OCI-LY3 (cell line): ENCODE data around the gene ZNF280A.

Experiments used
- H2AFZ ChIP-seq: fragments of 200-600, 300-600 bp; shearing (Covaris generic); 2 replicates; pipeline ENCODE4 v1.6.0; 2014; ENCODE audit warnings: antibody characterized with exemption, low read depth, low read length
- H3K27ac ChIP-seq: fragments of 200-600, 300-600 bp; sonication (generic); 2 replicates; pipeline ENCODE4 v1.5.1; 2014; ENCODE audit warnings: mild to moderate bottlenecking, low read length, moderate library complexity, mixed read lengths
- H3K27me3 ChIP-seq: fragments of 200-600, 300-600 bp; sonication (generic); 2 replicates; pipeline ENCODE4 v1.6.1; 2014; ENCODE audit warnings: low read depth, low read length, mixed read lengths
- H3K36me3 ChIP-seq: fragments of 200-600, 300-600 bp; sonication (generic); replicated peaks from 2 replicates; pipeline ENCODE3; 2014; ENCODE audit warnings: low read depth, low read length, mixed read lengths
- H3K4me1 ChIP-seq: fragments of 300-600, 200-600 bp; sonication (generic); 2 replicates; pipeline ENCODE4 v1.6.1; 2014; ENCODE audit warnings: low read length, mixed read lengths
- H3K4me2 ChIP-seq: fragments of 200-600, 300-600 bp; sonication (generic); 2 replicates; pipeline ENCODE4 v1.6.1; 2014; ENCODE audit warnings: low read length, mixed read lengths
- H3K4me3 ChIP-seq: fragments of 300-600, 200-600 bp; sonication (generic); 2 replicates; pipeline ENCODE4 v1.5.1; 2014; ENCODE audit warnings: antibody characterized with exemption, mild to moderate bottlenecking, low read length, moderate library complexity
- H3K79me2 ChIP-seq: fragments of 300-600, 200-600 bp; shearing (Covaris generic); 2 replicates; pipeline ENCODE4 v1.6.1; 2014; ENCODE audit warnings: mild to moderate bottlenecking, low read length, mixed read lengths
- H3K9ac ChIP-seq: fragments of 300-600, 200-600 bp; shearing (Covaris generic); 2 replicates; pipeline ENCODE4 v1.6.0; 2014; ENCODE audit warnings: mild to moderate bottlenecking, low read length, moderate library complexity
- H3K9me3 ChIP-seq: fragments of 200-600, 300-600 bp; shearing (Covaris generic); 2 replicates; pipeline ENCODE4 v1.6.1; 2014; ENCODE audit warnings: low read length, mixed read lengths; ENCODE audit not compliant: insufficient read depth
- H4K20me1 ChIP-seq: fragments of 200-600, 300-600 bp; sonication (generic); 2 replicates; pipeline ENCODE4 v1.6.1; 2016; ENCODE audit warnings: low read length, mixed read lengths; ENCODE audit not compliant: insufficient read depth
- EZH2phosphoT487 ChIP-seq: fragments of 200-600 bp; shearing (Covaris generic); IDR thresholded peaks from 2 replicates; pipeline ENCODE4 v1.6.1; 2018; ENCODE audit warnings: antibody characterized with exemption, mixed run types, low read depth
- TF ChIP-seq, protein P1 (sequence below): fragments of 200-600, 300-600 bp; sonication (generic); IDR thresholded peaks from 2 replicates; pipeline ENCODE4 v1.5.1; 2014; ENCODE audit warnings: antibody characterized with exemption, low read length, low read depth

The ZNF280A gene

DNA sequence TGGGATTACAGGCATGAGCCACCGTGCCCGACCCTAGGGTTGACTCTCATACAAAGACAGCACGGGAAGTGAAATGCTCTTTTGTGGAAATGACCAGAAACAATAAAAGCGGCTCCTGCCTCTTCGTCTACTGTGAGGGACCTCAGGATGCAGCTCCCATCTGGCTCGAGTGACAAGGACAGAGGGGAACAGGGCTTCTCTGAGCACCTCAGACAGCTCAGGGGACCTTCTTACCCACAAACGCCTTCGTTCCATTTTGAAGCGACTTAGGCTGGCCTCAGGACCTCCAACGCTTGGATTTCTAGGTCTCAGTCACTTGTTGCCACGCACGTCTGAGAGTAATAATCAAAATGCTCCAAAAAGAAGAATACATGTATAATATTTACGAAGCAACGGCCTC, 36.5 kb upstream of the ZNF280A start:
- Histone ChIP-seq H3K4me2 (no peak overlapping the region), H3K27me3 (no peaks in the 10 kb centered on the region), H3K4me3 (no peak overlapping the region), H4K20me1 (no peaks in the 10 kb centered on the region), H3K9ac (no peak overlapping the region), H3K79me2 (no peaks in the 10 kb centered on the region; the same call in 1 of the 2 replicates), H3K36me3 (no peaks in the 10 kb centered on the region), H3K9me3 (no peaks in the 10 kb centered on the region), H3K4me1 (peaks cover 15% of the 10 kb centered on the region), H3K27ac (no peak overlapping the region), H2AFZ (no peak overlapping the region)
- no peak for TF ChIP-seq EZH2phosphoT487
- TF ChIP-seq, protein P1, sequence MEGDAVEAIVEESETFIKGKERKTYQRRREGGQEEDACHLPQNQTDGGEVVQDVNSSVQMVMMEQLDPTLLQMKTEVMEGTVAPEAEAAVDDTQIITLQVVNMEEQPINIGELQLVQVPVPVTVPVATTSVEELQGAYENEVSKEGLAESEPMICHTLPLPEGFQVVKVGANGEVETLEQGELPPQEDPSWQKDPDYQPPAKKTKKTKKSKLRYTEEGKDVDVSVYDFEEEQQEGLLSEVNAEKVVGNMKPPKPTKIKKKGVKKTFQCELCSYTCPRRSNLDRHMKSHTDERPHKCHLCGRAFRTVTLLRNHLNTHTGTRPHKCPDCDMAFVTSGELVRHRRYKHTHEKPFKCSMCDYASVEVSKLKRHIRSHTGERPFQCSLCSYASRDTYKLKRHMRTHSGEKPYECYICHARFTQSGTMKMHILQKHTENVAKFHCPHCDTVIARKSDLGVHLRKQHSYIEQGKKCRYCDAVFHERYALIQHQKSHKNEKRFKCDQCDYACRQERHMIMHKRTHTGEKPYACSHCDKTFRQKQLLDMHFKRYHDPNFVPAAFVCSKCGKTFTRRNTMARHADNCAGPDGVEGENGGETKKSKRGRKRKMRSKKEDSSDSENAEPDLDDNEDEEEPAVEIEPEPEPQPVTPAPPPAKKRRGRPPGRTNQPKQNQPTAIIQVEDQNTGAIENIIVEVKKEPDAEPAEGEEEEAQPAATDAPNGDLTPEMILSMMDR: no peak

- Histone ChIP-seq H3K27me3 (no peaks in the 10 kb centered on the region), H3K4me2 (no peak overlapping the region), H4K20me1 (no peaks in the 10 kb centered on the region), H3K9me3 (no peaks in the 10 kb centered on the region), H3K9ac (no peak overlapping the region), H3K79me2 (no peaks in the 10 kb centered on the region; the same call in 1 of the 2 replicates), H3K27ac (no peak overlapping the region), H3K4me1 (peaks cover 15% of the 10 kb centered on the region), H3K36me3 (no peaks in the 10 kb centered on the region), H3K4me3 (no peak overlapping the region), H2AFZ (no peak overlapping the region)
- TF ChIP-seq, protein P1: no peak
- no peak for TF ChIP-seq EZH2phosphoT487
Measured at GRCh38 chr22:22555596-22555995, 35.5 kb upstream of the ZNF280A start.

DNA sequence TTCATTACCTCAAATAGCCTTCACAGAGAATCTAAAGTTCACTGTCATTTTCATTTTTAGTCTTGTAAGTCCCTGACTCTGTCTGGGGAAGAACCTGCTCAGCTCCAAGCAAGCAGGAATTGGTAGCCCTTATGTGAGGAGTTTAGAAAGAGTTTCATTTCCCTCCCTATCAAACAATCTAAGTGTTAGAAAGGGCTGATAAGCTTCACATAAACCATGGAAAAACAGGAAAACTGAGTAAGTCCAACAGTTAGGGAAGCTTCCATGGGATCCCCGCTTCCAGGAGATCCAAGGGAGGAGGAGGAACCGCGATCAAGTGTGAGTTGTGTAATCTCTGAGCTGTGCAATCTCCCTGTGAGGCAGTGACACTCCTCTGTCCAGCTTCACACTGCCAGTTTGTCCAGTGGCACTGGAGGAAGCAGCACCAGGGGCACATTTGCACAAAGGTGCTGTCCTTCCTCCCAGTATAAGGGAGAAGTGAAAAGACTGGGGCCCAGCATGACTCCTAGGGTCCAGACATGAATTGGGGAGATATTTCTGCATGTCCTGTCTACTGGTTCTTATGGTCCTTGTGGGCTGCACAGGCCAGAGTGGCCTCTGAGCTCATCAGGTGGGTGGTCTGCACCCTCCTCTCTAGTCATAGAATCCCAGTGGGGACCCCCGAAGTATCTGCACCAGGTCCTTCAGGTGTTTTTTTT, 34.7 kb upstream of the ZNF280A start:
- Histone ChIP-seq H3K79me2 (no peaks in the 10 kb centered on the region; the same call in 1 of the 2 replicates), H3K36me3 (peaks cover 5% of the 10 kb centered on the region), H3K9me3 (no peaks in the 10 kb centered on the region), H3K9ac (no peak overlapping the region), H2AFZ (no peak overlapping the region), H3K4me3 (no peak overlapping the region), H3K27me3 (no peaks in the 10 kb centered on the region), H3K4me1 (peaks cover 15% of the 10 kb centered on the region), H3K27ac (0 out of 2 replicates have a peak overlapping the region, but pooled peaks have one; percentile 11), H4K20me1 (no peaks in the 10 kb centered on the region), H3K4me2 (0 out of 2 replicates have a peak overlapping the region, but pooled peaks have one; percentile 1)
- no peak for TF ChIP-seq EZH2phosphoT487
- TF ChIP-seq, protein P1: no peak

GRCh38 chr22:22553735-22554586, 33.9 kb upstream of the ZNF280A start:
- H4K20me1 ChIP-seq: no peaks in the 10 kb centered on the region
- H2AFZ ChIP-seq: no peak overlapping the region
- peaks cover 11% of the 10 kb centered on the region for H3K4me1 ChIP-seq
- H3K4me3 ChIP-seq: no peak overlapping the region
- 0 out of 2 replicates have a peak overlapping the region, but pooled peaks have one; percentile 11 for H3K27ac ChIP-seq
- TF ChIP-seq EZH2phosphoT487: no peak
- TF ChIP-seq, protein P1: no peak
- no peaks in the 10 kb centered on the region; the same call in 1 of the 2 replicates for H3K79me2 ChIP-seq
- peaks cover 5% of the 10 kb centered on the region for H3K36me3 ChIP-seq
- H3K9me3 ChIP-seq: no peaks in the 10 kb centered on the region
- no peaks in the 10 kb centered on the region for H3K27me3 ChIP-seq
- H3K9ac ChIP-seq: no peak overlapping the region
- 0 out of 2 replicates have a peak overlapping the region, but pooled peaks have one; percentile 1 for H3K4me2 ChIP-seq
